GM12878 (cell line): ENCODE measurements around the gene ZDHHC17. TPM values are rescaled to one million over a fixed set of nuclear protein-coding genes. Genes with fewer than 3 reads are reported as not detected.

Experiments
- ATAC-seq: fragments of 200-7000 bp; cut with Tn5 transposase; 3 replicates; pipeline ENCODE4 v1.9.1; 2020; ENCODE audit warnings: mild to moderate bottlenecking, moderate library complexity
- BruUV-seq: library from RNA; stranded (reverse); fragments of 400-500 nt; replicated peaks from 2 replicates; lab custom pipeline; 2021; lab: Mats Ljungman, UMichigan
- CTCF ChIA-PET: fragments of 300-600 bp; sonication (Branson Sonifier 250); formaldehyde crosslinking; extraction: SDS; loops from one replicate; lab custom pipeline; 2021; ENCODE audit warnings: inconsistent platforms; lab: Yijun Ruan, JAX
- POLR2A ChIA-PET: fragments of 350-600 bp; formaldehyde crosslinking; extraction: SDS; loops from one replicate; lab custom pipeline; 2021; ENCODE audit warnings: inconsistent platforms; lab: Charles Lee
- RAD21 ChIA-PET: fragments of 300-600 bp; sonication (Branson Sonifier 250); formaldehyde crosslinking; loops from one replicate; lab custom pipeline; 2023; ENCODE audit warnings: antibody characterized with exemption; ENCODE audit not compliant: unreplicated experiment; lab: Charles Lee
- SMC1A ChIA-PET: fragments of 300-600 bp; sonication (Branson Sonifier 250); formaldehyde crosslinking; loops from one replicate; lab custom pipeline; 2023; ENCODE audit not compliant: unreplicated experiment, uncharacterized antibody; lab: Charles Lee
- DNase-seq: peaks from one replicate; pipeline ENCODE4 v3.0.0-alpha.2; 2011; ENCODE audit warnings: low read depth, low spot score
- FAIRE-seq: peaks from 3 replicates; lab custom pipeline; 2011; peaks lifted over from hg19 to GRCh38; lab: Jason Lieb, UNC
- H2AFZ ChIP-seq: 2 replicates; pipeline ENCODE4 v1.6.0; 2011; ENCODE audit warnings: low read depth, low read length, control low read depth; ENCODE audit not compliant: control insufficient read depth
- H3K27ac ChIP-seq: 2 replicates; pipeline ENCODE4 v1.5.1; 2011; ENCODE audit warnings: control low read depth; ENCODE audit not compliant: control insufficient read depth, insufficient read depth
- H3K27me3 ChIP-seq, 2 experiments: replicated peaks in 1 of 2; 2 replicates each; pipeline versions ENCODE4 v1.6.0 to v1.6.1; 2011; ENCODE audit warnings: low read length in 1 of 2; ENCODE audit not compliant: control insufficient read depth in 2 of 2, insufficient read depth in 2 of 2
- H3K36me3 ChIP-seq, 2 experiments: 2 replicates each; pipeline ENCODE4 v1.5.1; 2011; ENCODE audit warnings: low read length in 1 of 2; ENCODE audit not compliant: control insufficient read depth in 2 of 2, insufficient read depth in 2 of 2
- H3K4me1 ChIP-seq: 2 replicates; pipeline ENCODE4 v1.6.1; 2011; ENCODE audit warnings: mild to moderate bottlenecking, low read length, moderate library complexity, mixed read lengths; ENCODE audit not compliant: control insufficient read depth, insufficient read depth
- H3K4me2 ChIP-seq: 2 replicates; pipeline ENCODE4 v1.6.0; 2011; ENCODE audit warnings: control low read depth; ENCODE audit not compliant: control insufficient read depth, insufficient read depth
- H3K4me3 ChIP-seq: fragments of 200-600 bp; sonication (generic); 2 replicates; pipeline ENCODE4 v1.5.1; 2016
- H3K79me2 ChIP-seq: 2 replicates; pipeline ENCODE4 v1.6.0; 2011; ENCODE audit warnings: low read length; ENCODE audit not compliant: control insufficient read depth, insufficient read depth
- H3K9ac ChIP-seq: 2 replicates; pipeline ENCODE4 v1.8.0; 2011; ENCODE audit warnings: low read length, control low read depth, mixed read lengths; ENCODE audit not compliant: control insufficient read depth, insufficient read depth
- H3K9me3 ChIP-seq: replicated peaks from 3 replicates; pipeline ENCODE4 v1.5.1; 2011; ENCODE audit warnings: mild to moderate bottlenecking, low read length; ENCODE audit not compliant: control insufficient read depth, insufficient read depth
- H4K20me1 ChIP-seq: 2 replicates; pipeline ENCODE4 v1.6.0; 2011; ENCODE audit not compliant: control insufficient read depth, insufficient read depth
- ATF2 ChIP-seq: IDR thresholded peaks from 2 replicates; pipeline ENCODE4 v1.6.1; 2012; ENCODE audit warnings: low read length, inconsistent platforms
- BCL11A ChIP-seq: IDR thresholded peaks from 2 replicates; pipeline ENCODE4 v1.6.1; 2011; ENCODE audit warnings: low read depth, low read length
- BMI1 ChIP-seq: fragments of 450-650 bp; IDR thresholded peaks from 2 replicates; pipeline ENCODE4 v1.6.1; 2016; ENCODE audit warnings: mild to moderate bottlenecking, moderate library complexity, borderline replicate concordance
- CHD2 ChIP-seq: IDR thresholded peaks from 2 replicates; pipeline ENCODE4 v1.6.1; 2011; ENCODE audit warnings: low read depth, low read length, improper control_type of control experiment, borderline replicate concordance
- CUX1 ChIP-seq: IDR thresholded peaks from 2 replicates; pipeline ENCODE4 v1.6.1; 2012; ENCODE audit warnings: improper control_type of control experiment, low read depth, low read length; ENCODE audit not compliant: insufficient replicate concordance
- GABPA ChIP-seq: IDR thresholded peaks from 2 replicates; pipeline ENCODE4 v1.6.1; 2014; ENCODE audit warnings: antibody characterized with exemption, low read depth, mild to moderate bottlenecking, inconsistent platforms
- NFIC ChIP-seq: IDR thresholded peaks from 2 replicates; pipeline ENCODE4 v1.6.1; 2012; ENCODE audit warnings: low read depth, mild to moderate bottlenecking, inconsistent platforms, low read length, moderate library complexity
- RAD21 ChIP-seq: IDR thresholded peaks from 2 replicates; pipeline ENCODE4 v1.6.1; 2011; ENCODE audit warnings: mild to moderate bottlenecking, low read depth, low read length, moderate library complexity; ENCODE audit not compliant: insufficient read depth
- SIX5 ChIP-seq: IDR thresholded peaks from 2 replicates; pipeline ENCODE4 v1.6.1; 2011; ENCODE audit warnings: mild to moderate bottlenecking, low read depth, low read length, moderate library complexity; ENCODE audit not compliant: severe bottlenecking
- WGBS: methylation state at CpG from one replicate; pipeline ENCODE4 v1.1.6; 2016; ENCODE audit warnings: low lambda C conversion rate; ENCODE audit not compliant: insufficient replicate concordance, insufficient coverage; ENCODE audit errors: missing lambda C conversion rate; 5-methylcytosine and 5-hydroxymethylcytosine counted together
- in situ Hi-C: fragments of 300-500 bp; cut with MboI; formaldehyde crosslinking; loops from 9 replicates; pipeline ENCODE4 v1.14.3; 2018; ENCODE audit warnings: mixed read lengths
- intact Hi-C: fragments of 100-400 bp; cut with micrococcal nuclease; formaldehyde crosslinking; loops from one replicate; pipeline ENCODE4 v1.14.2; 2022; ENCODE audit not compliant: unreplicated experiment
- polyA plus RNA-seq, 11 experiments: library from polyadenylated mRNA; depleted of rRNA in 4 of 11; unstranded in 6 of 11; stranded (reverse) in 5 of 11; fragments of >200 nt; fragmentation: Nextera tagmentation in 4 of 11; fragmentation: Illumina TruSeq in 1 of 11; extraction: Ambion mirVana in 4 of 11; extraction: Trizol in 1 of 11; gene quantifications; 1 replicate in 1 of 11; 2 replicates in 10 of 11; pipeline versions ENCODE4 v1.2.1 to v1.2.3, GENCODE V29; 2011 to 2016; ENCODE audit warnings: inconsistent platforms in 2 of 11, missing spikeins in 2 of 11, low read depth in 1 of 11
- total RNA-seq, 4 experiments: library from RNA; depleted of rRNA in 3 of 4; stranded (reverse); fragments of >200 nt in 3 of 4; fragmentation: Illumina TruSeq in 1 of 4; extraction: Trizol in 1 of 4; gene quantifications; 2 replicates each; pipeline versions ENCODE4 v1.2.1 to v1.2.3, GENCODE V29; 2013 to 2021
- TF ChIP-seq, protein P1 (sequence below): fragments of 450-650 bp; formaldehyde crosslinking; IDR thresholded peaks from 2 replicates; pipeline ENCODE4 v1.5.0; 2022; ENCODE audit warnings: mild to moderate bottlenecking, missing genetic modification characterization
- TF ChIP-seq, protein P2 (sequence below): fragments of 150-350 bp; IDR thresholded peaks from 2 replicates; pipeline ENCODE4 v1.6.1; 2016; ENCODE audit warnings: low read depth, low read length

ZDHHC17 gene
- total and polyA plus RNA-seq, 10 of the 15 experiments (the other 5 are each of a cell fraction or from before 2014, with no cell fraction given): 4.3 to 50.0 (median 19.3) TPM

DNA sequence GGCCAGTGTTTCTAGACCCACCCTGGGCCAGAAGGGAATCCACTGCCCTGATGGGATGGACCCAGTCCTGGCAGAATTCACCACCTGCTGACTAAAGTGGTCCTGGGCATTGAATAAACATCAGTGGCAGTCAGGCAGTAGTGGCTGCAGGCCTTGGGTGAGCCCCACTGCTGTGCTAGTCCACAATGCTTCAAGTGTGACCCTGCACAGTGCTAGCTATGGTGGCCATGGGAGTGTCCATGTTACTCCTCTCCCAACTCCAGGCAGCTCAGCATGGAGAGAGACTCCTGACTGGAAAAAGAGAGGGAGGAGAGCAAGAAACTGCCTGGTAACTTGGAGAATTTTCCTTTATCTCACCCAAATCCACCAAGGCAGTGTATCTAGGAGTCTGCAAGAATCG, 132.4 kb downstream of the ZDHHC17 start:
- H3K27me3 ChIP-seq: no peaks in the 10 kb centered on the region
- CTCF ChIA-PET: no interaction called here
- in situ Hi-C loops (no loop called here), intact Hi-C loops (no loop called here)
- no peaks in the 10 kb centered on the region for H3K79me2 ChIP-seq
- H3K4me2 ChIP-seq: no peak overlapping the region
- no peaks in the 10 kb centered on the region for H4K20me1 ChIP-seq
- H2AFZ ChIP-seq: no peak overlapping the region
- H3K9me3 ChIP-seq: no peaks in the 10 kb centered on the region
- BruUV-seq: no TSS peak
- H3K36me3 ChIP-seq: no peaks in the 10 kb centered on the region
- FAIRE-seq (no peak), DNase-seq (no peak), ATAC-seq (no peak)
- POLR2A ChIA-PET: no interaction called here
- WGBS: 73% methylated on average over 1 of the region's 1 CpG
- RAD21 ChIA-PET: no interaction called here
- no peak overlapping the region for H3K4me3 ChIP-seq
- no peak overlapping the region for H3K9ac ChIP-seq
- H3K4me1 ChIP-seq: no peaks in the 10 kb centered on the region
- SMC1A ChIA-PET: no interaction called here
- no peak overlapping the region for H3K27ac ChIP-seq
- TF ChIP-seq BMI1: no peak
- TF ChIP-seq ATF2: no peak
- TF ChIP-seq SIX5: no peak
- TF ChIP-seq GABPA: no peak
- TF ChIP-seq, protein P1, sequence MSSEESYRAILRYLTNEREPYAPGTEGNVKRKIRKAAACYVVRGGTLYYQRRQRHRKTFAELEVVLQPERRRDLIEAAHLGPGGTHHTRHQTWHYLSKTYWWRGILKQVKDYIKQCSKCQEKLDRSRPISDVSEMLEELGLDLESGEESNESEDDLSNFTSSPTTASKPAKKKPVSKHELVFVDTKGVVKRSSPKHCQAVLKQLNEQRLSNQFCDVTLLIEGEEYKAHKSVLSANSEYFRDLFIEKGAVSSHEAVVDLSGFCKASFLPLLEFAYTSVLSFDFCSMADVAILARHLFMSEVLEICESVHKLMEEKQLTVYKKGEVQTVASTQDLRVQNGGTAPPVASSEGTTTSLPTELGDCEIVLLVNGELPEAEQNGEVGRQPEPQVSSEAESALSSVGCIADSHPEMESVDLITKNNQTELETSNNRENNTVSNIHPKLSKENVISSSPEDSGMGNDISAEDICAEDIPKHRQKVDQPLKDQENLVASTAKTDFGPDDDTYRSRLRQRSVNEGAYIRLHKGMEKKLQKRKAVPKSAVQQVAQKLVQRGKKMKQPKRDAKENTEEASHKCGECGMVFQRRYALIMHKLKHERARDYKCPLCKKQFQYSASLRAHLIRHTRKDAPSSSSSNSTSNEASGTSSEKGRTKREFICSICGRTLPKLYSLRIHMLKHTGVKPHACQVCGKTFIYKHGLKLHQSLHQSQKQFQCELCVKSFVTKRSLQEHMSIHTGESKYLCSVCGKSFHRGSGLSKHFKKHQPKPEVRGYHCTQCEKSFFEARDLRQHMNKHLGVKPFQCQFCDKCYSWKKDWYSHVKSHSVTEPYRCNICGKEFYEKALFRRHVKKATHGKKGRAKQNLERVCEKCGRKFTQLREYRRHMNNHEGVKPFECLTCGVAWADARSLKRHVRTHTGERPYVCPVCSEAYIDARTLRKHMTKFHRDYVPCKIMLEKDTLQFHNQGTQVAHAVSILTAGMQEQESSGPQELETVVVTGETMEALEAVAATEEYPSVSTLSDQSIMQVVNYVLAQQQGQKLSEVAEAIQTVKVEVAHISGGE (CRISPR knock-in tag): no peak
- TF ChIP-seq RAD21: no peak
- TF ChIP-seq, protein P2, sequence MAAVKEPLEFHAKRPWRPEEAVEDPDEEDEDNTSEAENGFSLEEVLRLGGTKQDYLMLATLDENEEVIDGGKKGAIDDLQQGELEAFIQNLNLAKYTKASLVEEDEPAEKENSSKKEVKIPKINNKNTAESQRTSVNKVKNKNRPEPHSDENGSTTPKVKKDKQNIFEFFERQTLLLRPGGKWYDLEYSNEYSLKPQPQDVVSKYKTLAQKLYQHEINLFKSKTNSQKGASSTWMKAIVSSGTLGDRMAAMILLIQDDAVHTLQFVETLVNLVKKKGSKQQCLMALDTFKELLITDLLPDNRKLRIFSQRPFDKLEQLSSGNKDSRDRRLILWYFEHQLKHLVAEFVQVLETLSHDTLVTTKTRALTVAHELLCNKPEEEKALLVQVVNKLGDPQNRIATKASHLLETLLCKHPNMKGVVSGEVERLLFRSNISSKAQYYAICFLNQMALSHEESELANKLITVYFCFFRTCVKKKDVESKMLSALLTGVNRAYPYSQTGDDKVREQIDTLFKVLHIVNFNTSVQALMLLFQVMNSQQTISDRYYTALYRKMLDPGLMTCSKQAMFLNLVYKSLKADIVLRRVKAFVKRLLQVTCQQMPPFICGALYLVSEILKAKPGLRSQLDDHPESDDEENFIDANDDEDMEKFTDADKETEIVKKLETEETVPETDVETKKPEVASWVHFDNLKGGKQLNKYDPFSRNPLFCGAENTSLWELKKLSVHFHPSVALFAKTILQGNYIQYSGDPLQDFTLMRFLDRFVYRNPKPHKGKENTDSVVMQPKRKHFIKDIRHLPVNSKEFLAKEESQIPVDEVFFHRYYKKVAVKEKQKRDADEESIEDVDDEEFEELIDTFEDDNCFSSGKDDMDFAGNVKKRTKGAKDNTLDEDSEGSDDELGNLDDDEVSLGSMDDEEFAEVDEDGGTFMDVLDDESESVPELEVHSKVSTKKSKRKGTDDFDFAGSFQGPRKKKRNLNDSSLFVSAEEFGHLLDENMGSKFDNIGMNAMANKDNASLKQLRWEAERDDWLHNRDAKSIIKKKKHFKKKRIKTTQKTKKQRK: no peak
- TF ChIP-seq CUX1: no peak
- no peak for TF ChIP-seq BCL11A
- TF ChIP-seq NFIC: no peak
- no peak for TF ChIP-seq CHD2
